CD4-positive, CD25-positive, alpha-beta regulatory T cell (primary cell): ENCODE measurements around the gene UST. TPM values are rescaled to one million over a fixed set of nuclear protein-coding genes. Genes with fewer than 3 reads are reported as not detected.

Experiments
- ATAC-seq, 2 donors: fragments of 150-1000 bp; cut with Tn5 transposase; one replicate each; pipeline ENCODE4 v1.10.0; 2021; ENCODE audit warnings: low read depth in 2 of 2, moderate number of reproducible peaks in 2 of 2, moderate library complexity in 1 of 2
- DNase-seq, 3 donors: peaks; one replicate each; pipeline versions ENCODE4 v3.0.0 to v3.0.0-alpha.2; 2012 to 2022; ENCODE audit warnings: mixed read lengths in 1 of 3
- H3K27ac ChIP-seq: one replicate; pipeline ENCODE4 v1.7.0; 2013; ENCODE audit warnings: mild to moderate bottlenecking, low read length; ENCODE audit not compliant: insufficient read depth, poor library complexity, severe bottlenecking
- H3K27me3 ChIP-seq: one replicate; pipeline ENCODE4 v1.7.0; 2013; ENCODE audit warnings: low read length; ENCODE audit not compliant: control insufficient read depth, insufficient read depth
- H3K36me3 ChIP-seq: one replicate; pipeline ENCODE4 v1.7.0; 2013; ENCODE audit warnings: mild to moderate bottlenecking, low read length, moderate library complexity; ENCODE audit not compliant: control insufficient read depth, insufficient read depth
- H3K4me1 ChIP-seq: 2 replicates; pipeline ENCODE4 v1.7.0; 2013; ENCODE audit warnings: mild to moderate bottlenecking, low read length; ENCODE audit not compliant: insufficient read depth, control insufficient read depth, poor library complexity, severe bottlenecking
- H3K4me3 ChIP-seq: one replicate; pipeline ENCODE4 v1.7.0; 2013; ENCODE audit warnings: low read depth, mild to moderate bottlenecking, low read length, moderate library complexity
- H3K9me3 ChIP-seq, 2 experiments: 1 replicate in 1 of 2; 2 replicates in 1 of 2; pipeline ENCODE4 v1.7.0; 2013; ENCODE audit warnings: low read length in 2 of 2, mild to moderate bottlenecking in 1 of 2, moderate library complexity in 1 of 2; ENCODE audit not compliant: control insufficient read depth in 2 of 2
- H3K27ac Mint-ChIP-seq, 3 donors: one replicate each; pipeline ENCODE4 v1.8.0; 2020 to 2022; ENCODE audit warnings: mild to moderate bottlenecking in 3 of 3, mixed read lengths in 3 of 3, moderate library complexity in 2 of 3
- H3K27me3 Mint-ChIP-seq: one replicate; pipeline ENCODE4 v1.8.0; 2022; ENCODE audit warnings: mild to moderate bottlenecking, mixed read lengths
- H3K36me3 Mint-ChIP-seq: one replicate; pipeline ENCODE4 v1.8.0; 2020; ENCODE audit warnings: mixed read lengths
- H3K4me1 Mint-ChIP-seq, 4 donors: one replicate each; pipeline ENCODE4 v1.8.0; 2020 to 2022; ENCODE audit warnings: mixed read lengths in 4 of 4, mild to moderate bottlenecking in 1 of 4
- H3K4me3 Mint-ChIP-seq, 4 donors: one replicate each; pipeline ENCODE4 v1.8.0; 2020 to 2022; ENCODE audit warnings: mild to moderate bottlenecking in 4 of 4, mixed read lengths in 4 of 4, moderate library complexity in 3 of 4
- H3K9me3 Mint-ChIP-seq, 7 donors: one replicate each; pipeline ENCODE4 v1.8.0; 2020 to 2022; ENCODE audit warnings: mixed read lengths in 7 of 7, mild to moderate bottlenecking in 3 of 7, moderate library complexity in 2 of 7
- polyA plus RNA-seq, 4 donors: library from polyadenylated mRNA; unstranded; fragments of 300-500 nt; fragmentation: Illumina TruSeq; gene quantifications; one replicate each; pipeline ENCODE4 v1.2.3, GENCODE V29; 2021
- total RNA-seq: library from RNA; stranded (reverse); gene quantifications from one replicate; pipeline ENCODE4 v1.2.3, GENCODE V29; 2022

UST gene
- total and polyA plus RNA-seq, 5 donors from 2014 or later = 1.1 to 2.9 (median 2.5) TPM

GRCh38 chr6:149025061-149025460 is 278.2 kb downstream of the UST start:
- Histone ChIP-seq H3K27me3 (no peaks in the 10 kb centered on the region), H3K4me1 (peaks cover 10% of the 10 kb centered on the region), H3K9me3 (peaks cover 3 to 5% of the 10 kb centered on the region in 2 experiments), H3K4me3 (no peak overlapping the region), H3K27ac (no peak overlapping the region), H3K36me3 (no peaks in the 10 kb centered on the region)
- Mint-ChIP-seq H3K9me3 (peaks cover 0 to 6% (median 0%) of the 10 kb centered on the region in 7 donors), H3K36me3 (no peaks in the 10 kb centered on the region), H3K4me1 (peaks cover 9 to 11% (median 11%) of the 10 kb centered on the region in 4 donors), H3K27ac (no peak overlapping the region), H3K27me3 (no peaks in the 10 kb centered on the region), H3K4me3 (no peak overlapping the region)
- ATAC-seq = no peak
- no peak for DNase-seq

GRCh38 chr6:149026530-149026942 is 279.7 kb downstream of the UST start:
- Histone ChIP-seq H3K36me3 (no peaks in the 10 kb centered on the region), H3K27me3 (no peaks in the 10 kb centered on the region), H3K9me3 (peaks cover 3 to 5% of the 10 kb centered on the region in 2 experiments), H3K4me3 (no peak overlapping the region), H3K27ac (no peak overlapping the region), H3K4me1 (peaks cover 24% of the 10 kb centered on the region)
- H3K27ac Mint-ChIP-seq = peak overlapping the region in 1 of 3 donors; percentile 69
- no peaks in the 10 kb centered on the region for H3K36me3 Mint-ChIP-seq
- H3K9me3 Mint-ChIP-seq = peaks cover 0 to 6% (median 0%) of the 10 kb centered on the region in 7 donors
- peaks cover 22 to 26% (median 25%) of the 10 kb centered on the region in 4 donors for H3K4me1 Mint-ChIP-seq
- H3K27me3 Mint-ChIP-seq = no peaks in the 10 kb centered on the region
- H3K4me3 Mint-ChIP-seq = no peak overlapping the region
- DNase-seq (peak in 1 of 3 donors; percentile 65), ATAC-seq (no peak)

GRCh38 chr6:149027484-149027883 is 280.7 kb downstream of the UST start:
- Mint-ChIP-seq H3K4me1 (peaks cover 25 to 35% (median 34%) of the 10 kb centered on the region in 4 donors), H3K36me3 (no peaks in the 10 kb centered on the region), H3K4me3 (no peak overlapping the region), H3K9me3 (peaks cover 0 to 6% (median 0%) of the 10 kb centered on the region in 7 donors), H3K27ac (no peak overlapping the region), H3K27me3 (no peaks in the 10 kb centered on the region)
- DNase-seq (no peak), ATAC-seq (no peak)
- no peaks in the 10 kb centered on the region for H3K27me3 ChIP-seq
- no peak overlapping the region for H3K4me3 ChIP-seq
- no peaks in the 10 kb centered on the region for H3K36me3 ChIP-seq
- H3K27ac ChIP-seq = no peak overlapping the region
- peaks cover 33% of the 10 kb centered on the region for H3K4me1 ChIP-seq
- peaks cover 3 to 5% of the 10 kb centered on the region in 2 experiments for H3K9me3 ChIP-seq

GRCh38 chr6:149028767-149029405 is 282.1 kb downstream of the UST start:
- no peaks in the 10 kb centered on the region for H3K27me3 Mint-ChIP-seq
- peaks cover 35 to 50% (median 46%) of the 10 kb centered on the region in 4 donors for H3K4me1 Mint-ChIP-seq
- H3K4me3 Mint-ChIP-seq = peak overlapping the region in 1 of 4 donors; percentile 13

GRCh38 chr6:149031201-149031858 is 284.5 kb downstream of the UST start:
- Histone ChIP-seq H3K9me3 (peaks cover 3 to 4% of the 10 kb centered on the region in 2 experiments), H3K4me3 (peak overlapping the region; percentile 45), H3K27ac (peak overlapping the region; percentile 75), H3K4me1 (peaks cover 45% of the 10 kb centered on the region), H3K27me3 (no peaks in the 10 kb centered on the region), H3K36me3 (no peaks in the 10 kb centered on the region)
- no peaks in the 10 kb centered on the region for H3K36me3 Mint-ChIP-seq
- H3K4me3 Mint-ChIP-seq = peak overlapping the region; percentile 47 to 86 (median 80)
- H3K27ac Mint-ChIP-seq = peak overlapping the region; percentile 92 to 98 (median 93)
- H3K4me1 Mint-ChIP-seq = peaks cover 47 to 64% (median 54%) of the 10 kb centered on the region in 4 donors
- peak; percentile 65 to 70 for ATAC-seq
- no peaks in the 10 kb centered on the region for H3K27me3 Mint-ChIP-seq
- H3K9me3 Mint-ChIP-seq = peaks cover 0 to 4% (median 0%) of the 10 kb centered on the region in 7 donors
- DNase-seq = peak in 2 of 3 donors; percentile 31 to 84

More at GRCh38 chr6:149028767-149029405, 282.1 kb downstream of the UST start:
- Histone ChIP-seq H3K9me3 (peaks cover 3 to 5% of the 10 kb centered on the region in 2 experiments), H3K36me3 (no peaks in the 10 kb centered on the region), H3K4me3 (peak overlapping the region; percentile 37), H3K4me1 (peaks cover 45% of the 10 kb centered on the region), H3K27me3 (no peaks in the 10 kb centered on the region), H3K27ac (peak overlapping the region; percentile 49)
- H3K27ac Mint-ChIP-seq = peak overlapping the region in 2 of 3 donors; percentile 1 to 92
- H3K36me3 Mint-ChIP-seq = no peaks in the 10 kb centered on the region
- ATAC-seq (peak in 1 of 2 donors; percentile 33), DNase-seq (peak; percentile 63 to 94 (median 82))
- peaks cover 0 to 6% (median 0%) of the 10 kb centered on the region in 7 donors for H3K9me3 Mint-ChIP-seq

- Mint-ChIP-seq H3K4me1 (peaks cover 51 to 70% (median 56%) of the 10 kb centered on the region in 4 donors), H3K27ac (peak overlapping the region; percentile 92 to 98 (median 93)), H3K27me3 (no peaks in the 10 kb centered on the region), H3K4me3 (peak overlapping the region; percentile 47 to 86 (median 80)), H3K9me3 (no peaks in the 10 kb centered on the region), H3K36me3 (no peaks in the 10 kb centered on the region)
- DNase-seq (peak in 2 of 3 donors; percentile 21 to 56), ATAC-seq (peak; percentile 14 to 32)
- H3K9me3 ChIP-seq = no peaks in the 10 kb centered on the region
- H3K27ac ChIP-seq = peak overlapping the region; percentile 75
- no peaks in the 10 kb centered on the region for H3K36me3 ChIP-seq
- no peaks in the 10 kb centered on the region for H3K27me3 ChIP-seq
- peaks cover 45% of the 10 kb centered on the region for H3K4me1 ChIP-seq
- peak overlapping the region; percentile 45 for H3K4me3 ChIP-seq
Observed at GRCh38 chr6:149031859-149032598, 285.2 kb downstream of the UST start.

- peak in 2 of 3 donors; percentile 18 to 78 for DNase-seq
- Mint-ChIP-seq H3K36me3 (peaks cover under 1% of the 10 kb centered on the region), H3K4me1 (peaks cover 51 to 70% (median 56%) of the 10 kb centered on the region in 4 donors), H3K27ac (peak overlapping the region; percentile 92 to 98 (median 93)), H3K9me3 (no peaks in the 10 kb centered on the region), H3K4me3 (peak overlapping the region; percentile 39 to 86 (median 80)), H3K27me3 (no peaks in the 10 kb centered on the region)
- peak overlapping the region; percentile 75 for H3K27ac ChIP-seq
- peak; percentile 49 to 53 for ATAC-seq
- no peaks in the 10 kb centered on the region for H3K27me3 ChIP-seq
- H3K4me1 ChIP-seq = peaks cover 45% of the 10 kb centered on the region
- peak overlapping the region; percentile 45 for H3K4me3 ChIP-seq
- H3K36me3 ChIP-seq = no peaks in the 10 kb centered on the region
- H3K9me3 ChIP-seq = no peaks in the 10 kb centered on the region
Observed at GRCh38 chr6:149032599-149033405, 286.0 kb downstream of the UST start.
